HG02623 (cell line): ENCODE results near the gene NAA16.
"Not testable (repeated sequence)": the region's sequence is repeated elsewhere in the genome, so short reads cannot be mapped to it uniquely, and the experiment has no call there.

Experiments
- ATAC-seq: cut with Tn5 transposase; IDR thresholded peaks from one replicate; pipeline ENCODE4 v1.9.1; 2021; ENCODE audit warnings: moderate library complexity; ENCODE audit not compliant: unreplicated experiment

The NAA16 gene

DNA sequence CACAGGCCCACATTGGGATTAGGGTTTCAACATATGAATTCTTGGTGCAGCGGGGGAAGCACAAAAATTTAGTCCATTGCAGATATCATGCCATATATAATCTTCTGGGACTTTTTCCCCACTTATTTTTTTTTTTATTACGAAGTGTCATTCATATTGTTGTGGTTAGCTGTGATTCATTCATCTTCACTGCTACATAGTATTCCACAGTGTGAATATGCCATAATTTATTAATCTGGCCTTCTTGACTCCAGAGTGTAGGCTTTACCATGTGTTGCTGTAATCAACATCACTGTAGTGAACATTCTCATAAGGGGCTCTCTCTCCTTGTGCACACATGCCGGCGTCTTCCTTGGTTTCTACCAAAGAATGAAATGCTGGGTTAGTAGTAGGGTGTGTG lies 92.9 kb downstream of the NAA16 start:
- ATAC-seq = no peak

DNA sequence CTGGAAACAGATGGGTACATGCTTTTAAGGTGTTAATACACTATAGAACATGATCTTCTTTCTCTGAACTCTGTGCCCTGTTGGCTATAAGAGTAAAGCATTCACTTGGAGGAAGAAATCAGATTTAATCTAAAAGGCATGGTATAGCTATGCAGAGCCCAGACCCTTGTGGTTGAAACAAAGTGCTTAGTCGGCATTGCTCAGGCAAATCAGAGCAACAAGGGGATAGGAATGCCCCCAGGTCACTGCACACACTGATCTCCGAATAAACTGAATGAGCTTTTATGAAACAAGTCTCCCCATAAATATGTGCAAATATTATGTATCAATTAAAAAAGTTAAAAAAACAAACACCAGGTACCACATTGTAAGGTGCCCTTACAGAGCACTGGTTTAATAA lies 94.3 kb downstream of the NAA16 start:
- ATAC-seq = no peak

DNA sequence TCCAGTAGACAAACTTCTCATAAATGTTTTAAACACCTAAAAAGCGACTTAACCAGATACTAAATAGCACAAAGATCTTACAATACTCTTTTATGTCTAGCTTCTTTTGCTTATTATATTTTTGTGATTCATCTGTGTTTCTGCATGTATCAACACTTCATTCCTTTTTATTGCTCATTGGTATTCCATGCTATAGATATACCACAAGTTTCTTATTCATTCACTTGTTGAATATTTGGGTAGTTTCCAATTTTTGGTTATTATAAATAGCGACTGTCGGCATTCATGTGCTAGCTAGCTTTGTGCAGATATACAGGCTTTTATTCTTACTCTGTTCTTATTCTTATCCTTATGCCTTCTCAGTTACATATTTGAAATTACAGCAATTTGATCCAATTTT lies 96.3 kb downstream of the NAA16 start:
- no peak for ATAC-seq

DNA sequence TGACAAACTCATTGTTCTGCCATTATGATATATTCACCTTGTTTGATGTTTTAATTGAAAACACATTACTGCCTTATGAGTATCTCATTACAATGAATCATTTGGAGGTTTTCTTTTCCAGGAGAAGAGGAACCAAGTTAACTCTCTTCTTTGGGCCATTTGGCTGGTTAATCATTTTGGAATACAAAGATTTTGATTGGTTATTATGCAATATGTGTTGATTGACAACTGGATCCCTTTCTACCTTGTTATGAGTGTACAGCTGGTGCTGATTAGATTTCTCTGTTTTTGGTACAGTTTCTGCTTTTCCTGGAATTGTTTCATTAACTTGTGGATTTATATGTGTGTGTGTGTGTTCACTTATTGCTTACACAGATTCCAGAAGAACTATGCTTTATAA lies 97.1 kb downstream of the NAA16 start:
- ATAC-seq = no peak

DNA sequence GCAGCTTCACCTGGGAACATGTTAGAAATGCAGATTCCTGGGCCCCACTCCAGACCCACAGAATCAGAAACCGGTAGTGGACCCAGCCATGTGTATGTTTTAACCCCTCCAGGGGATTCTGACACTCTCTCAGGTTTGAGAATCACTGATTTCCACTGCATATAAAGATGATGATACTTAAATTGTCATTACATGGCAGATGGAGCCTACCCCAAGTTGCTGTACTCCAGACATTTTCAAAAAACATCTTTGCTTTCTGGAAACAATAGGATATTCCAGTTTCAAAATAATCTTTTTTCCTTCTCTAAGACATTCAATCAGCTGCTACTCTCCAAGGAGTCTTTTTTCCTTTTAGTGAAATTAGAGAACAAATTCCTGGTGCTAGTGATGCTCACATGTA lies 97.7 kb downstream of the NAA16 start:
- no peak for ATAC-seq

DNA sequence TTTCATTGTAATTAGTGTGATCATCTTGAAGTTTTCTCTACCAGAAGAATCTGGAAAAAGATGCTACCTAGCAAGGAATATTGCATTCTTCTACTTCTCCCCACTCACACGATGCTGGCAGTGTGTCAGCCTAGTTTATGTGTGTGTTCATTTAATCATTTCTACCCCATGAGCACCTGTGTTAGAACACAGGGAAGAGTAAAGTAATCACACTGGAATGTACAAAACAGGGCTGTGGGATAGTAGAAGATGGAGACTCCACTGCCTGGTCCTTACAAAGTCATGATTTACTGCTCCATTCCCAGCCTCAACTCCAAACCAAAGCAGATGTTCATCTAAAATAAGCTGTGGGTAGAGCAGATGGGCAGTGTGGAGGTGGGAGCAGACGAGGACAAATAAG lies 98.5 kb downstream of the NAA16 start:
- no peak for ATAC-seq

DNA sequence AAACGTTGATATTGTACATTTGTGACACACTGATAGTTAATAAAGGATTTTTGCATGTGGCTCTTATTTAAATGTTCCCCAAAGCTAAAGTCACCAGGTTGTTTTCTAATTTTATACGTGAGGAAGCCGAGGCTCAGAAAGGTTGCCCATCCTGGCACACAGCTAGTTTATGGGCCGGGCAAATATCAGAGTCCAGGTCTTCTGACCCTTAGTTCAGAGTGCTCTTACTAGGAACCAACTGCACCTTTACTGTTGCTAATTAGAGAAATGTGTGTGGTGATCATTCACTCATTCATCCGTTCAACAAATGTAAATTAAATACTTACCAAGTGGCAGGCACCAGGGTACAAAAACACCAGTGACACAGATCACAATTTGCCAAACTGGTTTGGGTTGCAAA lies 100.0 kb downstream of the NAA16 start:
- no peak for ATAC-seq

DNA sequence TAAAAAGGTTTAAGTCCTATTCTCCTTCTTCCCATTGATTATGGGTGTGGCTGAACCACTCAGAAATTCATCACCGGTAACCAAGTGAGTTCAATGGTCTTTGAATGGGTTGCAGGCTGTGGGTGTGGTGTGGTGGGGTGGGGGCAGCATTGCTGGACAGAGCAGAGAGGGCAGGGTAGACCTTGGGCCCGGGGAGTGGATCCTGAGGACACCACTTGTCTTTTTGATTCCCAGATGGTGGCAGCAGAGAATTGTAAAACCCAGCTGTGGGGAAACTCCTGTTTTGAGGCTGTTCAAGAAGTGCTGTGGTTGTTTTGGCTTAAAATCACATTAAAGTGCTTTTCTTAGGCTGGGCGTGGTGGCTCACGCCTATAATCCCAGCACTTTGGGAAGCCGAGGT lies 100.5 kb downstream of the NAA16 start:
- no peak for ATAC-seq

DNA sequence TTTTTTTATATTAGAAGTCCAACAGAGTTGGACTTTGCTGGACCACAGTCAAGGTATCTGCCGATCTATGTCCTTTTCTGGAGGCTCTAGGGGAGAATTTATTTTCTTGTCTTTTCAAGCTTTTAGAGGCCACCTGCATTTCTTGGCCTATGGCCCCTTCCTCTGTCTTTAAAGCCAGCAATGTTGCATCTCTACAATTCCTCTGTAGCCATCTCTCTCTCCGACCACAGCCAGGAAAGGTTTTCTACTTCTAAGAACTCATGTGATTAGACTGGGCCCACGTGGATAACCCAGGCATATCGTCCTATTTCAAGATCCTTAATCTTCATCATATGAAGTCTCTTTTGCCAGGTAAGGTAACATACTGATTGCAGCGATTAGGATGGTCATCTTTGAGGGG lies 102.8 kb downstream of the NAA16 start:
- no peak for ATAC-seq

DNA sequence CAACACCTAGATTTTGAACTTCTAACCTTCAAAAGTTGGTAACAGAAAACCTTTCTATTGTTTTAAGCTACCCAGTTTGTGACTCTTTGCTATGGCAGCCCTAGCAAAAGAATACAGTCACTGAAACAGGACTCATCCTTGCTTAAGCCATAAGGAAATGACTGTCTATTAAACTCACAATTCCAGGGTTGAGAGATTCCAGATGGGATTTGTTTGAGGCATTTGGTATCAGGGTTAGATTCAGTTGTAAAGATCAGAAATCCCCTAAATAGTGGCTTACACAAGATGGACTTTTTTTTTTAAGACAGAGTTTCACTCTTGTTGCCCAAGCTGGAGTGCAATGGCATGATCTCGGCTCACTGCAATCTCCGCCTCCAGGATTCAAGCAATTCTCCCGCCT lies 105.2 kb downstream of the NAA16 start:
- ATAC-seq = no peak

DNA sequence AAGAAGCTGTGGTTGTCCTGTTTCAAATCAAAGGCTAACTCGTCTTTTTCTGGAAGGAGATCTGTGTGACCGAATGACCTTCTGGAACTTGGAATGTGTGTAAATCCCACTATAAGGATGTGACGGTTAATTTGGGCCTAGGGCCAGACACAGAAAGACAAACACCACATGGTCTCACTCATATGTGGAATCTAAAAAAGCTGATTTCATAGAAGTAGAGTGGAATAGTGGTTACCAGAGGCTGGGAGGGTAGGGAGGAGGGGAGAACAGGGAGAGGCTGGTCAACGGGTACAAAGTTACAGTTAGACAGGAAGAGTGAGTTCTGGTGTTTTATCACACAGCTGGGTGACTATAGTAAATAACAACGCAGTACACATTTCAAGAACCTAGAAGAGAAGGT lies 107.0 kb downstream of the NAA16 start:
- ATAC-seq = no peak

DNA sequence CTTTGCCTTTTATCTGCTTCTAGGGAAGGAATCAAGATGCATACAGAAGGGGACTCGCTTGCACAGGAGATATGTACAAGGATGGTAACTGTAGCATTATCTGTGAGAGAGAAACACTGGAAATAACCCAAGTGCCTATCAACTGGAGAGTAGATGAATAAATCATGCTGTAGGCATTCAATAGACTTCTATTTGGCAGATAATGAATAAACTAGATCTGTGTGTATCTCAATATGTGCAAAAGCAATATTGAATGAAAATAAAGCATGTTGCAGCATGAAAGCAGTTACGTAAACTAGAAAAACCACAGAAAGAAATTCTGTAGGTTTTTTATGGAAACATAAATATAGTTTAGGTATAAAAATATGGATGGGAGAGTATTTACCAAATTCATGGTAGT lies 107.7 kb downstream of the NAA16 start:
- no peak for ATAC-seq

DNA sequence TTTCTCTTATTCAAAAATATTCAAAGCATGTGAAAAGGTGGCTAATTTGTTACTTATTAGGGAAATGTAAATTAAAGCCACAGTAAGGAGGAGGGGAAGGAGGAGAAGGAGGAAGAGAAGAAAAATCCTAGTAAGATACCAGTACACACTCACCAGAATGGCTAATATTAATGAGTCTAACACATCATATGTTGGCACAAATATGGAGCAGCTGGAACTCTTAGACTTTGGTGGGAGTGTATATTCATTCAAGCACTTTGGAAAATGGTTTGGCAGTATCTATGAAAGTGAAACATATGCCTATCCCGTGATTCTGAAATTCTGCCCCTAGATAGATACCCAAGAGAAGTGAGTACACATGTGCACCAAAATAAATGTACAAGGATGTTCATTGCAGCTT lies 108.1 kb downstream of the NAA16 start:
- ATAC-seq = no peak

DNA sequence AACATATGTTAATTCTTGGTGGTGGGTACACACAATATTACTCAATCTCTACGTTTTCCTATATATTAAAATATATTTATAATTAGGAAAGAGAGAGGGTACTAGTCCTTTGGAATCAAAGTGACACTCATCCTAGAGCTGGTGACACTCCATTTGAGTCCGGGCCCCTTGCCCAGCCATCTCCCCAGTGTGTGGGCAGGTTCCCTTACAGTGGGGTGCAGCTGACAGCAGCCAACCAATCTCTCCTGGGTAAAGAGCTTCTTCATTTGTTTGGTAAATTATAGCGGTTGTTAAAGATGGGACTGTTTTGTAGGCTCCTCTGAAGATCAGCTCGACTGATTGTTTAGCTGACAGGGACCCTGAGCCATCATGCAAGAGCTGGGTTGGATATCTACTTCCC lies 109.1 kb downstream of the NAA16 start:
- ATAC-seq = no peak

DNA sequence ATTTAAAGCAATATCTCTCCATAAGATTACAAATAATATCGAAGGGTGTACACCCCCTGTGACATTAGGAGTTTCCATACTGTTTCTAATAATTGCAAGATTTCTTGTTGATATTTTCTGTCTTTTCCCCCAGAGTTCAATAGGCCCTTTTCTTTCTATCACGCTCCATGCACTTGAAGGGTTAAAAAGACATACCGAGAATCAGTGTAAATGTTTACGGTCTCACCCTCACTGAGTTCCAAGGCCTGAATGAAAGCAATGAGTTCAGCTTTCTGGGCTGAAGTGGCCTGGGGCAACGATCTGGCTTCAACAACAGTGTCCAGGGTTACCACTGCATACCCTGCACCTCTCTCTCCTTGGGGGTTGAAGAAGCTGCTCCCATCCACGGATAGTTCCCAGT lies 110.3 kb downstream of the NAA16 start:
- ATAC-seq = not testable (repeated sequence)

DNA sequence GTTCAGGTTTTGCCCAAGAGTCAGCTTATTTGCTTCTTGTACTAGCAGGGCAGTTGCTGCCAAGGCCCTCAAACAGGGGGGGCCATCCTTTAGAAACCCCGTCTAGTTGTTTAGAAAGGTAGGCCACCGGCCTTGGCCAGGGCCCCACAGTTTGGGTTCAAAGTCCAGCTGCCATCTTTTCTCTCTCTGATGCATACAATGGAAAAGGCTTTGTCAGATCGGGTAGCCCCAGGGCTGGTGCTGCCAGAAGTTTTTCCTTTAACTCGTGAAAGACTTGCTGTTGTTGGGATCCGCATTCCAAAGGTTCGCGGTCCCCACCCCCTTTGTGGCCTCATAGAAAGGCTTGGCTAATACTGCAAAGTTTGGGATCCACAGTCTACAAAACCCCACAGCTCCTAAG lies 110.9 kb downstream of the NAA16 start:
- not testable (repeated sequence) for ATAC-seq

DNA sequence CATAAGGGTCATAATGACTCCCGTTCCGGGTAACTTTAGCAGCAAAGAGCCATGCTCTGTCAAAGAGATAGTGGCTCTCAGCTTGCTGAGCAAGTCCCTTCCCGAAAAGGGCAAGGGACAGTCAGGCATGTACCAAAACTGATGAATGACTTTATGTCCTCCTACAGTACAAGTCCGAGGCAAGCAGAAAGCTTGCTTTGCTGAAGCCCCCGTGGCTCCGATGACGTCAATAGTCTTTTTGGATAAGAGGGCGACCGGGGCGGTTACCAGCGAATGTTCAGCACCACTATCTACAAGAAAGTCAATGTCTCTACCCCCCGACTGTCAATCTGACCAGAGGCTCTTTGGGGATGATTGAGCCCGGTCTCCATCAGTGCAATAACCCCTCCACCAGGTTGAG lies 112.2 kb downstream of the NAA16 start:
- ATAC-seq = not testable (repeated sequence)

DNA sequence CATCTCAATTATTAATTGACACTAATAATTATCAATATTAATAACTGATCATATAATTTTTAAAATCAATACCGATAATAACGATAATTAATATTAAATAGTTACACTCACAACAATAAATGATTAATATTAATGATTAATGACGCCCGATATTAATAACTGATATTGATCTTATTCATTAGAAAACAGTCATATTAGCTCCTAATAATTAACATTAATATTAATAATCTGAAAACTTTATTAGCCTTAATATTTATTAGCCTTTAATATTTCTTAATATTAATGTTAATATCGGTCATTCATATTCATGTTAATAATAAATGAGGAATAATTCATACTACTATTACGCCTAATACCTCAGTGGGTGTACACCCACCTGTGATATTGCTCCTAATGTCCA lies 113.6 kb downstream of the NAA16 start:
- ATAC-seq = not testable (repeated sequence)

DNA sequence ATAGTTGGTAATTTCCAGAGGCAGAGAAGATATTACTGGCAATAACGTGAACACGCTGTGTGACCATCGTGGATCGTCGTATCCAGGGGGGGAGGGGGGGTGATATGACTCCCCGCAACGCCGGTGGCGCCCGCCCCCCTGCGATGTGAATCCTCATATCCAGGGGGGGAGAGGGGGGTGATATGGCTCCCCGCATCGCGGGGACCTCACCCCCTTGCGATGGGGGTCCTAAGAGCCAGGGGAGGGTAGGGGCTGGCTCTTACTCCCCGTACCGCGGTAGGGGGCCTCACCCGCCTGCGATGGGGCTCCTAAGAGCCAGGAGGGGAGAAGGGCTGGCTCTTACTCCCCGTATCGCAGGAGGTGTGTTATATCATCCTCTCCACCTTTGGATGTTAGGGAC lies 115.0 kb downstream of the NAA16 start:
- ATAC-seq = no peak
